CD8-positive, alpha-beta memory T cell (primary cell): ENCODE measurements around the gene CLASP1. TPM values are rescaled to one million over a fixed set of nuclear protein-coding genes. Genes with fewer than 3 reads are reported as not detected.
A peak's percentile ranks its signal among the peaks of the same experiment; 100 is the strongest.

Experiments used
- CTCF ChIA-PET: fragments of 350-600 bp; sonication (Branson Sonifier 250); formaldehyde crosslinking; loops from one replicate; lab custom pipeline; 2021; ENCODE audit warnings: antibody characterized with exemption; lab: Charles Lee
- POLR2A ChIA-PET: fragments of 350-600 bp; sonication (Branson Sonifier 250); formaldehyde crosslinking; loops from one replicate; lab custom pipeline; 2021; ENCODE audit warnings: antibody characterized with exemption; lab: Charles Lee
- DNase-seq, 5 donors: peaks; one replicate each; pipeline versions ENCODE4 v3.0.0 to v3.0.0-alpha.2; 2020 to 2022; ENCODE audit warnings: mixed read lengths in 1 of 5
- H3K27ac ChIP-seq: one replicate; pipeline ENCODE4 v1.7.0; 2013; ENCODE audit warnings: low read depth, mild to moderate bottlenecking, low read length, moderate library complexity
- H3K27me3 ChIP-seq: 2 replicates; pipeline ENCODE4 v1.7.0; 2013; ENCODE audit warnings: low read length, mild to moderate bottlenecking; ENCODE audit not compliant: insufficient read depth, poor library complexity, severe bottlenecking
- H3K36me3 ChIP-seq: 2 replicates; pipeline ENCODE4 v1.7.0; 2013; ENCODE audit warnings: mild to moderate bottlenecking, low read length, moderate library complexity; ENCODE audit not compliant: insufficient read depth
- H3K4me1 ChIP-seq: 2 replicates; pipeline ENCODE4 v1.7.0; 2013; ENCODE audit warnings: mild to moderate bottlenecking, low read length, moderate library complexity; ENCODE audit not compliant: insufficient read depth
- H3K4me3 ChIP-seq: 2 replicates; pipeline ENCODE4 v1.7.0; 2013; ENCODE audit warnings: mild to moderate bottlenecking, low read length
- H3K9me3 ChIP-seq: 2 replicates; pipeline ENCODE4 v1.7.0; 2013; ENCODE audit warnings: mild to moderate bottlenecking, low read length
- H3K27ac Mint-ChIP-seq, 8 donors: one replicate each; pipeline ENCODE4 v1.8.0; 2020 to 2021; ENCODE audit warnings: mixed read lengths in 8 of 8, mild to moderate bottlenecking in 6 of 8, inconsistent platforms in 3 of 8, moderate library complexity in 3 of 8
- H3K27me3 Mint-ChIP-seq, 2 donors: one replicate each; pipeline ENCODE4 v1.8.0; 2020 to 2021; ENCODE audit warnings: mixed read lengths in 2 of 2, mild to moderate bottlenecking in 1 of 2, moderate library complexity in 1 of 2
- H3K36me3 Mint-ChIP-seq, 3 donors: one replicate each; pipeline ENCODE4 v1.8.0; 2020 to 2021; ENCODE audit warnings: mixed read lengths in 3 of 3, inconsistent platforms in 1 of 3, mild to moderate bottlenecking in 1 of 3
- H3K4me1 Mint-ChIP-seq, 3 donors: one replicate each; pipeline ENCODE4 v1.8.0; 2020 to 2021; ENCODE audit warnings: mixed read lengths in 3 of 3, inconsistent platforms in 1 of 3, mild to moderate bottlenecking in 1 of 3
- H3K4me3 Mint-ChIP-seq, 7 donors: one replicate each; pipeline ENCODE4 v1.8.0; 2020 to 2021; ENCODE audit warnings: mixed read lengths in 7 of 7, mild to moderate bottlenecking in 6 of 7, moderate library complexity in 4 of 7, inconsistent platforms in 2 of 7
- H3K9me3 Mint-ChIP-seq, 5 donors: one replicate each; pipeline ENCODE4 v1.8.0; 2020 to 2022; ENCODE audit warnings: mixed read lengths in 5 of 5, mild to moderate bottlenecking in 3 of 5, moderate library complexity in 2 of 5, inconsistent platforms in 1 of 5
- polyA plus RNA-seq: library from polyadenylated mRNA; unstranded; fragments of 300-500 nt; fragmentation: Illumina TruSeq; gene quantifications from one replicate; pipeline ENCODE4 v1.2.3, GENCODE V29; 2021
- total RNA-seq, 2 experiments: library from RNA; stranded (reverse); gene quantifications; one replicate each; pipeline ENCODE4 v1.2.3, GENCODE V29; 2021

CLASP1 gene
- total and polyA plus RNA-seq, 3 experiments from 2014 or later, result 22.2 to 66.0 (median 62.6) TPM

- Mint-ChIP-seq H3K36me3 (peaks cover 16 to 46% (median 25%) of the 10 kb centered on the region in 3 donors), H3K9me3 (no peaks in the 10 kb centered on the region), H3K4me3 (peak overlapping the region in 2 of 7 donors; percentile 38 to 50), H3K27me3 (no peaks in the 10 kb centered on the region), H3K4me1 (peaks cover 50 to 59% (median 55%) of the 10 kb centered on the region in 3 donors), H3K27ac (peak overlapping the region; percentile 55 to 90 (median 76))
- H3K36me3 ChIP-seq, result peaks cover 17% of the 10 kb centered on the region
- no peaks in the 10 kb centered on the region for H3K27me3 ChIP-seq
- ChIA-PET CTCF (no interaction called here), POLR2A (no interaction called here)
- no peaks in the 10 kb centered on the region for H3K4me1 ChIP-seq
- H3K4me3 ChIP-seq, result no peak overlapping the region
- no peak overlapping the region for H3K27ac ChIP-seq
- DNase-seq, result no peak
- H3K9me3 ChIP-seq, result no peaks in the 10 kb centered on the region
These were observed 176.7 kb downstream of the CLASP1 start for GRCh38 chr2:121472470-121472993.

- Mint-ChIP-seq H3K36me3 (peaks cover 17 to 53% (median 31%) of the 10 kb centered on the region in 3 donors), H3K4me1 (peaks cover 46 to 54% (median 52%) of the 10 kb centered on the region in 3 donors), H3K27ac (peak overlapping the region; percentile 55 to 90 (median 76)), H3K27me3 (no peaks in the 10 kb centered on the region), H3K9me3 (no peaks in the 10 kb centered on the region), H3K4me3 (peak overlapping the region in 2 of 7 donors; percentile 38 to 50)
- CTCF ChIA-PET, result no interaction called here
- DNase-seq, result no peak
- Histone ChIP-seq H3K36me3 (peaks cover 25% of the 10 kb centered on the region), H3K9me3 (no peaks in the 10 kb centered on the region), H3K4me3 (no peak overlapping the region), H3K27me3 (no peaks in the 10 kb centered on the region), H3K4me1 (no peaks in the 10 kb centered on the region), H3K27ac (no peak overlapping the region)
- POLR2A ChIA-PET, result no interaction called here
These were observed 177.5 kb downstream of the CLASP1 start for GRCh38 chr2:121471532-121472469.

- H3K4me3 ChIP-seq, result no peak overlapping the region
- H3K27ac ChIP-seq, result no peak overlapping the region
- no peaks in the 10 kb centered on the region for H3K4me1 ChIP-seq
- CTCF ChIA-PET, result no interaction called here
- H3K27me3 Mint-ChIP-seq, result no peaks in the 10 kb centered on the region
- H3K9me3 Mint-ChIP-seq, result no peaks in the 10 kb centered on the region
- H3K36me3 ChIP-seq, result peaks cover 28% of the 10 kb centered on the region
- no peaks in the 10 kb centered on the region for H3K9me3 ChIP-seq
- peaks cover 17 to 62% (median 35%) of the 10 kb centered on the region in 3 donors for H3K36me3 Mint-ChIP-seq
- POLR2A ChIA-PET, result no interaction called here
- H3K27me3 ChIP-seq, result no peaks in the 10 kb centered on the region
- no peak for DNase-seq
- H3K4me3 Mint-ChIP-seq, result no peak overlapping the region
- peaks cover 37 to 45% (median 43%) of the 10 kb centered on the region in 3 donors for H3K4me1 Mint-ChIP-seq
- H3K27ac Mint-ChIP-seq, result peak overlapping the region in 2 of 8 donors; percentile 13 to 90
These were observed 178.3 kb downstream of the CLASP1 start for GRCh38 chr2:121470917-121471316.

- ChIA-PET POLR2A (no interaction called here), CTCF (no interaction called here)
- Histone ChIP-seq H3K4me3 (no peak overlapping the region), H3K27ac (no peak overlapping the region), H3K36me3 (peaks cover 28% of the 10 kb centered on the region), H3K27me3 (no peaks in the 10 kb centered on the region), H3K4me1 (no peaks in the 10 kb centered on the region), H3K9me3 (no peaks in the 10 kb centered on the region)
- H3K36me3 Mint-ChIP-seq, result peaks cover 17 to 69% (median 35%) of the 10 kb centered on the region in 3 donors
- H3K27me3 Mint-ChIP-seq, result no peaks in the 10 kb centered on the region
- no peaks in the 10 kb centered on the region for H3K9me3 Mint-ChIP-seq
- H3K4me3 Mint-ChIP-seq, result no peak overlapping the region
- no peak for DNase-seq
- peak overlapping the region in 1 of 8 donors; percentile 74 for H3K27ac Mint-ChIP-seq
- H3K4me1 Mint-ChIP-seq, result peaks cover 32 to 36% (median 34%) of the 10 kb centered on the region in 3 donors
These were observed 179.9 kb downstream of the CLASP1 start for GRCh38 chr2:121469356-121469755.

GRCh38 chr2:121468936-121469335 is 180.3 kb downstream of the CLASP1 start:
- DNase-seq, result peak in 1 of 5 donors; percentile 45
- Histone ChIP-seq H3K36me3 (peaks cover 28% of the 10 kb centered on the region), H3K27ac (no peak overlapping the region), H3K4me1 (no peaks in the 10 kb centered on the region), H3K27me3 (no peaks in the 10 kb centered on the region), H3K9me3 (no peaks in the 10 kb centered on the region), H3K4me3 (no peak overlapping the region)
- Mint-ChIP-seq H3K4me1 (peaks cover 27 to 32% (median 30%) of the 10 kb centered on the region in 3 donors), H3K27ac (peak overlapping the region in 2 of 8 donors; percentile 42 to 74), H3K27me3 (no peaks in the 10 kb centered on the region), H3K4me3 (peak overlapping the region in 1 of 7 donors; percentile 26), H3K9me3 (no peaks in the 10 kb centered on the region), H3K36me3 (peaks cover 17 to 70% (median 35%) of the 10 kb centered on the region in 3 donors)
- CTCF ChIA-PET, result no interaction called here
- POLR2A ChIA-PET, result no interaction called here

GRCh38 chr2:121459291-121459690 is 190.0 kb downstream of the CLASP1 start:
- DNase-seq, result no peak
- CTCF ChIA-PET, result interaction anchor here (1.4 kb wide), 1 partner anchor 24 kb away, joined by 3 read pairs; no protein-coding TSS in a partner anchor
- POLR2A ChIA-PET, result no interaction called here
- no peak overlapping the region for H3K4me3 Mint-ChIP-seq
- no peak overlapping the region for H3K27ac Mint-ChIP-seq
- no peaks in the 10 kb centered on the region for H3K27me3 Mint-ChIP-seq
- Histone ChIP-seq H3K4me3 (no peak overlapping the region), H3K9me3 (no peaks in the 10 kb centered on the region), H3K27ac (no peak overlapping the region), H3K4me1 (no peaks in the 10 kb centered on the region), H3K27me3 (no peaks in the 10 kb centered on the region), H3K36me3 (peaks cover 32% of the 10 kb centered on the region)
- no peaks in the 10 kb centered on the region for H3K4me1 Mint-ChIP-seq
- H3K9me3 Mint-ChIP-seq, result no peaks in the 10 kb centered on the region
- H3K36me3 Mint-ChIP-seq, result peaks cover 10 to 81% (median 17%) of the 10 kb centered on the region in 3 donors

- Histone ChIP-seq H3K27me3 (no peaks in the 10 kb centered on the region), H3K9me3 (no peaks in the 10 kb centered on the region), H3K4me3 (no peak overlapping the region), H3K27ac (no peak overlapping the region), H3K36me3 (peaks cover 33% of the 10 kb centered on the region), H3K4me1 (no peaks in the 10 kb centered on the region)
- Mint-ChIP-seq H3K4me3 (no peak overlapping the region), H3K36me3 (peaks cover 6 to 81% (median 12%) of the 10 kb centered on the region in 3 donors), H3K27ac (no peak overlapping the region), H3K27me3 (no peaks in the 10 kb centered on the region), H3K9me3 (no peaks in the 10 kb centered on the region), H3K4me1 (no peaks in the 10 kb centered on the region)
- ChIA-PET POLR2A (no interaction called here), CTCF (interaction anchor here (0.7 to 1.3 kb wide), 2 partner anchors 9 to 127 kb away, joined by 3 read pairs; no protein-coding TSS in a partner anchor)
- no peak for DNase-seq
These were observed 192.9 kb downstream of the CLASP1 start for GRCh38 chr2:121456325-121456724.

GRCh38 chr2:121455446-121455845 is 193.8 kb downstream of the CLASP1 start:
- no peak overlapping the region for H3K27ac ChIP-seq
- Mint-ChIP-seq H3K27me3 (no peaks in the 10 kb centered on the region), H3K27ac (peak overlapping the region in 3 of 8 donors; percentile 0 to 69 (median 6)), H3K9me3 (no peaks in the 10 kb centered on the region), H3K4me3 (peak overlapping the region in 1 of 7 donors; percentile 30), H3K4me1 (no peaks in the 10 kb centered on the region), H3K36me3 (peaks cover 6 to 84% (median 14%) of the 10 kb centered on the region in 3 donors)
- DNase-seq, result no peak
- no peaks in the 10 kb centered on the region for H3K27me3 ChIP-seq
- no peak overlapping the region for H3K4me3 ChIP-seq
- POLR2A ChIA-PET, result no interaction called here
- no peaks in the 10 kb centered on the region for H3K4me1 ChIP-seq
- H3K9me3 ChIP-seq, result no peaks in the 10 kb centered on the region
- H3K36me3 ChIP-seq, result peaks cover 34% of the 10 kb centered on the region
- CTCF ChIA-PET, result interaction anchor here (1.3 kb wide), 1 partner anchor 8 kb away, joined by 3 read pairs; no protein-coding TSS in a partner anchor
